ENCODE data around the gene SLC27A5.

GRCh38 chr19:58555369-58555885, 43.6 kb upstream of the SLC27A5 start:
- TF ChIP-seq, protein P1, sequence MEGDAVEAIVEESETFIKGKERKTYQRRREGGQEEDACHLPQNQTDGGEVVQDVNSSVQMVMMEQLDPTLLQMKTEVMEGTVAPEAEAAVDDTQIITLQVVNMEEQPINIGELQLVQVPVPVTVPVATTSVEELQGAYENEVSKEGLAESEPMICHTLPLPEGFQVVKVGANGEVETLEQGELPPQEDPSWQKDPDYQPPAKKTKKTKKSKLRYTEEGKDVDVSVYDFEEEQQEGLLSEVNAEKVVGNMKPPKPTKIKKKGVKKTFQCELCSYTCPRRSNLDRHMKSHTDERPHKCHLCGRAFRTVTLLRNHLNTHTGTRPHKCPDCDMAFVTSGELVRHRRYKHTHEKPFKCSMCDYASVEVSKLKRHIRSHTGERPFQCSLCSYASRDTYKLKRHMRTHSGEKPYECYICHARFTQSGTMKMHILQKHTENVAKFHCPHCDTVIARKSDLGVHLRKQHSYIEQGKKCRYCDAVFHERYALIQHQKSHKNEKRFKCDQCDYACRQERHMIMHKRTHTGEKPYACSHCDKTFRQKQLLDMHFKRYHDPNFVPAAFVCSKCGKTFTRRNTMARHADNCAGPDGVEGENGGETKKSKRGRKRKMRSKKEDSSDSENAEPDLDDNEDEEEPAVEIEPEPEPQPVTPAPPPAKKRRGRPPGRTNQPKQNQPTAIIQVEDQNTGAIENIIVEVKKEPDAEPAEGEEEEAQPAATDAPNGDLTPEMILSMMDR (IDR thresholded peaks at IDR 0.05; ENCODE audit: borderline replicate concordance, extremely low read depth, low read length, poor library complexity, severe bottlenecking), result no peak
- no peak for TF ChIP-seq EZH2 (IDR thresholded peaks at IDR 0.05; ENCODE audit: borderline replicate concordance, low read depth, low read length, severe bottlenecking)

Data from DND-41 (cell line).